ENCODE measurements around the gene CACNB1. TPM values are rescaled to one million over a fixed set of nuclear protein-coding genes. Genes with fewer than 3 reads are reported as not detected.

Gene CACNB1
- total and polyA plus RNA-seq, 12 donors: 0.85 to 28.8 (median 5.6) TPM

DNA sequence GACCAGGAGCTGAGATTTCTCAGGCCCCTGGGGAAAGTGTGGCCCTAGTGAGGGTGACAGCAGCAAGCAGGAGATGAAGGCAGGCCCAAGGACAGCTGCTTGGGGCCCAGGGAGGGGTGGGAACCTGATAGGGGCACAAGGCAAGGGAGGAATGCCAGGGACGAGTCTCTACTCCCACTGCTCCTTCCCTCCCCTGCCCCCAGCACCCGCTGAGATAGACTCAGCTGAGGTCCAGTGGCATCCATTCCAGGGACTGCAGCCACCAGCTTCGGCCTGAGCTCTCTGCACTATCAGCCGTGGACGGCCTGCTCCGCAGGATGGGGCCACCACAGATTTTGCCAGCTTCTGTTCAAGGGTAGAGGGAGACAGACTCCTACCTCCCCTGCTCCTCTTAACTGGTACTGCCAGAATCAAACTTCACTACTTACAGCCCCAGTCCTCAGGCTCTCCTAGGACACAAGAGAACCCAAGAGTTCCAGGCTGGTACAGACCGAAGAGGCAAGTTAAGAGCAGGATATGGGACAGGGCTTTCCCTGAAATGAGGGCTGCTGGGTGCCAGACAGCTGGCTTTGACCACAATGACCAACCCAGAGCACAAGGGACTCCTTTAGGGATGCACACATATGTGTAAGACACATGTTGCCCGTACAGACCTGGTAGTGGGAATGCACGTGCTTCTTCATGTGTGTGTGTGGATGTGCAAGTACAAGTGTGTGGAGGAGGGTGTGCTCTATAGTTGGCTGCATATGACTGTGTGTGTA is 5.5 kb downstream of the CACNB1 start:
- H3K27ac ChIP-seq: no peak overlapping the region
- intact Hi-C loops (cut with DNase I): no loop called here
- H3K4me1 ChIP-seq (replicated peaks in 1 of 2): peaks cover 7% of the 10 kb centered on the region in 2 donors
- H3K9me3 ChIP-seq (replicated peaks in 1 of 3): no peaks in the 10 kb centered on the region
- peak in 1 of 7 donors; percentile 14 for DNase-seq
- TF ChIP-seq, protein P1, sequence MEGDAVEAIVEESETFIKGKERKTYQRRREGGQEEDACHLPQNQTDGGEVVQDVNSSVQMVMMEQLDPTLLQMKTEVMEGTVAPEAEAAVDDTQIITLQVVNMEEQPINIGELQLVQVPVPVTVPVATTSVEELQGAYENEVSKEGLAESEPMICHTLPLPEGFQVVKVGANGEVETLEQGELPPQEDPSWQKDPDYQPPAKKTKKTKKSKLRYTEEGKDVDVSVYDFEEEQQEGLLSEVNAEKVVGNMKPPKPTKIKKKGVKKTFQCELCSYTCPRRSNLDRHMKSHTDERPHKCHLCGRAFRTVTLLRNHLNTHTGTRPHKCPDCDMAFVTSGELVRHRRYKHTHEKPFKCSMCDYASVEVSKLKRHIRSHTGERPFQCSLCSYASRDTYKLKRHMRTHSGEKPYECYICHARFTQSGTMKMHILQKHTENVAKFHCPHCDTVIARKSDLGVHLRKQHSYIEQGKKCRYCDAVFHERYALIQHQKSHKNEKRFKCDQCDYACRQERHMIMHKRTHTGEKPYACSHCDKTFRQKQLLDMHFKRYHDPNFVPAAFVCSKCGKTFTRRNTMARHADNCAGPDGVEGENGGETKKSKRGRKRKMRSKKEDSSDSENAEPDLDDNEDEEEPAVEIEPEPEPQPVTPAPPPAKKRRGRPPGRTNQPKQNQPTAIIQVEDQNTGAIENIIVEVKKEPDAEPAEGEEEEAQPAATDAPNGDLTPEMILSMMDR (IDR thresholded peaks at IDR 0.05): no peak
- TF ChIP-seq POLR2A (IDR thresholded peaks at IDR 0.05): no peak
- peaks cover 0 to 29% of the 10 kb centered on the region in 2 donors for H3K36me3 ChIP-seq (replicated peaks in 1 of 2)
- H3K27me3 ChIP-seq: no peaks in the 10 kb centered on the region
- H3K4me3 ChIP-seq: no peak overlapping the region
- WGBS, 4 donors: 75 to 93% (median 89%) methylated on average over 2 to 9 of the region's 9 CpGs

DNA sequence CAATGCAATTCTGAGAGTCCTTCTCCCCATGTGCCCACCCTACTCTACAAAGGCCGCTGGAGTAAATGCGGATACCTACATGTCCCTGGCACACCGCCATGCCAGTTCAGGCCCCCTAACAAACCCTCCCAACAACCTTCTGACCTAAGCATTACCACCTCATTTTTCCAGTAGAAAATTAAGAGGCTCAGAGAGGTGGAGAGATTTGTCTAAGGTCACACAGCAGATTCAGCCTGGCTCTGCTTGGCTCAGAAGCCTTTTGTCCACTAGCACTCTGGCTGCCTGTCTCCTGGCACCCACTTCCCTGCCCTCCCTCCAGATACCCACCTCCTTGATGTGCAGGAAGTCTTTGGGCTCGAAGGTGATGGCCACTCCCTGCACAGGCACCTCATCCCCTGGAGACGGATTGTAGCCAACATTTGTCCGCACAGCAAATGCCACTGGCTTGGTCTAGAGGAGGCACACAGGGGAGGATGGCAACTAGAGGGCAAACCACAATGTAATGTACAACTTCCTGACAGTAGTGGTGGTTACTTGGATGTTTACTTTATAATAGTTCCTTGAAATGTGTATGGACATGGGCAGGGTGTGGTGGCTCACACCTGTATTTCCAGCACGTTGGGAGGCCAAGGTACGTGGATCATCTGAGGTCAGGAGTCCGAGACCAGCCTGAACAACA is 10.2 kb downstream of the CACNB1 start:
- Histone ChIP-seq H3K27ac (no peak overlapping the region), H3K9me3 (replicated peaks in 1 of 3) (no peaks in the 10 kb centered on the region), H3K36me3 (replicated peaks in 1 of 2) (peaks cover 0 to 44% of the 10 kb centered on the region in 2 donors), H3K4me3 (no peak overlapping the region), H3K27me3 (no peaks in the 10 kb centered on the region), H3K4me1 (replicated peaks in 1 of 2) (no peaks in the 10 kb centered on the region)
- intact Hi-C loops (cut with DNase I): no loop called here
- no peak for DNase-seq
- TF ChIP-seq, protein P1 (IDR thresholded peaks at IDR 0.05): no peak
- no peak for TF ChIP-seq POLR2A (IDR thresholded peaks at IDR 0.05)
- WGBS, 4 donors: 91 to 93% (median 93%) methylated on average over 9 of the region's 9 CpGs

DNA sequence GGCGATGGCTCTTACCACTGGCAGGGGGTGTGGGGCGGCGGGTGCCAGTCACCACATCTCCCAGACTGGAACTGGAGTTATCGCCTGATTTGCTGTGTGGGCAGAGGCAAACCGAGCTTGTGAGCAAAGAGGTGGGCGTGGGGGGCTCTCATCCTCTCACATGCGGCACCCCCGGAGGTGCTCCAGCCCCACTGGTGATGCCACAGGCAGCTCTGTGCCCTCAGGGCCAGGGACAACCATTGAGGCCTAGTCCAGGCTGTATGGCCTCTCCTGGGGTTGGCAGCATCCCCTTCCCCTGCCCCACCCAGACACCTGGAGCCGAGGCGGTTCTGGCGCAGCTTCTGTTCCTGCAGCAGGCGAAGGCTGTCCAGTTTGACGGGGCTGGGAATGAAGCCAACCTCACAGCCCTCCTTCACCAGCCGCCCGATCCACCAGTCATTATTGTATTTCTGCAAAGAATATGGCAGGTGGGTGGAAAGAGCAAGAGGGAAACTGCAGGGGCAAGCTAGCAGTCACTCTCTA is 10.9 kb downstream of the CACNB1 start:
- Histone ChIP-seq H3K36me3 (replicated peaks in 1 of 2) (peaks cover 0 to 42% of the 10 kb centered on the region in 2 donors), H3K4me3 (no peak overlapping the region), H3K27ac (no peak overlapping the region), H3K4me1 (replicated peaks in 1 of 2) (no peaks in the 10 kb centered on the region), H3K9me3 (replicated peaks in 1 of 3) (no peaks in the 10 kb centered on the region), H3K27me3 (no peaks in the 10 kb centered on the region)
- intact Hi-C loops (cut with DNase I): no loop called here
- DNase-seq: no peak
- WGBS, 4 donors: 92 to 94% (median 93%) methylated on average over 10 to 15 of the region's 15 CpGs
- TF ChIP-seq, protein P1 (IDR thresholded peaks at IDR 0.05): no peak
- TF ChIP-seq POLR2A (IDR thresholded peaks at IDR 0.05): no peak

- Histone ChIP-seq H3K4me3 (no peak overlapping the region), H3K27me3 (no peaks in the 10 kb centered on the region), H3K27ac (no peak overlapping the region), H3K36me3 (replicated peaks in 1 of 2) (peaks cover 0 to 36% of the 10 kb centered on the region in 2 donors), H3K4me1 (replicated peaks in 1 of 2) (no peaks in the 10 kb centered on the region), H3K9me3 (replicated peaks in 1 of 3) (no peaks in the 10 kb centered on the region)
- TF ChIP-seq, protein P1 (IDR thresholded peaks at IDR 0.05): no peak
- TF ChIP-seq POLR2A (IDR thresholded peaks at IDR 0.05): no peak
- WGBS, 4 donors: 83 to 94% (median 92%) methylated on average over 9 to 10 of the region's 10 CpGs
- no peak for DNase-seq
- intact Hi-C loops (cut with DNase I): no loop called here
These were observed 13.7 kb downstream of the CACNB1 start for GRCh38 chr17:39183720-39184119.

Measured in adrenal gland (tissue), 12 donors.